B cell (primary cell): Measurements from ENCODE around the gene RPUSD3. TPM values are rescaled to one million over a fixed set of nuclear protein-coding genes. Genes with fewer than 3 reads are reported as not detected.

Experiments used
- ATAC-seq: fragments of 200-7000 bp; cut with Tn5 transposase; one replicate; pipeline ENCODE4 v1.10.0; 2021; ENCODE audit warnings: low read depth, mild to moderate bottlenecking, moderate number of reproducible peaks, moderate library complexity
- CTCF ChIA-PET: fragments of 350-600 bp; sonication (Branson Sonifier 250); formaldehyde crosslinking; loops from one replicate; lab custom pipeline; 2021; ENCODE audit warnings: antibody characterized with exemption, inconsistent platforms; lab: Charles Lee
- POLR2A ChIA-PET: fragments of 350-600 bp; sonication (Branson Sonifier 250); formaldehyde crosslinking; loops from one replicate; lab custom pipeline; 2021; ENCODE audit warnings: antibody characterized with exemption; lab: Charles Lee
- DNase-seq: peaks from one replicate; pipeline ENCODE4 v3.0.0; 2013
- H2AFZ ChIP-seq: 2 replicates; pipeline ENCODE4 v1.6.1; 2012; ENCODE audit warnings: mild to moderate bottlenecking, low read depth, low read length; ENCODE audit not compliant: insufficient read depth, poor library complexity, severe bottlenecking
- H3K27ac ChIP-seq, 2 donors: 1 replicate in 1 of 2; 2 replicates in 1 of 2; pipeline ENCODE4 v1.5.1; 2012 to 2013; ENCODE audit warnings: low read length in 2 of 2, mild to moderate bottlenecking in 2 of 2, moderate library complexity in 1 of 2
- H3K27me3 ChIP-seq, 4 experiments: fragments of 200-600 bp in 1 of 4; sonication (generic) in 1 of 4; replicated peaks in 1 of 4; 1 replicate in 2 of 4; 2 replicates in 2 of 4; pipeline versions ENCODE4 v1.6.1 to v1.7.0; 2013 to 2016; ENCODE audit warnings: low read length in 3 of 4, mild to moderate bottlenecking in 2 of 4, mixed read lengths in 1 of 4, moderate library complexity in 1 of 4; ENCODE audit not compliant: insufficient read depth in 4 of 4, control insufficient read depth in 3 of 4; ENCODE audit errors: control extremely low read depth in 1 of 4
- H3K36me3 ChIP-seq, 2 experiments: replicated peaks in 1 of 2; 1 replicate in 1 of 2; 2 replicates in 1 of 2; pipeline versions ENCODE4 v1.6.1 to v1.7.1; 2013; ENCODE audit warnings: low read length in 1 of 2; ENCODE audit not compliant: insufficient read depth in 2 of 2, control insufficient read depth in 1 of 2; ENCODE audit errors: control extremely low read depth in 1 of 2, extremely low read depth in 1 of 2
- H3K4me1 ChIP-seq, 2 donors: fragments of 200-600 bp in 1 of 2; sonication (generic) in 1 of 2; 1 replicate in 1 of 2; 2 replicates in 1 of 2; pipeline versions ENCODE4 v1.5.1 to v1.6.1; 2013 to 2017; ENCODE audit warnings: low read length in 2 of 2; ENCODE audit not compliant: control insufficient read depth in 2 of 2, insufficient read depth in 2 of 2
- H3K4me2 ChIP-seq: replicated peaks from 2 replicates; pipeline ENCODE3; 2012; ENCODE audit warnings: mild to moderate bottlenecking, low read depth, low read length; ENCODE audit not compliant: poor library complexity, severe bottlenecking
- H3K4me3 ChIP-seq, 5 experiments: fragments of 200-600 bp in 1 of 5; sonication (generic) in 1 of 5; 1 replicate in 3 of 5; 2 replicates in 2 of 5; pipeline versions ENCODE4 v1.5.1 to v1.7.0; 2011 to 2016; ENCODE audit warnings: low read length in 4 of 5, mild to moderate bottlenecking in 4 of 5, low read depth in 2 of 5, control low read depth in 1 of 5, moderate library complexity in 1 of 5; ENCODE audit not compliant: insufficient read depth in 1 of 5; ENCODE audit errors: control extremely low read depth in 1 of 5, extremely low read depth in 1 of 5
- H3K79me2 ChIP-seq: fragments of 200-600 bp; sonication (generic); one replicate; pipeline ENCODE4 v1.6.0; 2016; ENCODE audit warnings: low read length; ENCODE audit not compliant: control insufficient read depth, insufficient read depth
- H3K9ac ChIP-seq: fragments of 200-600 bp; sonication (generic); 2 replicates; pipeline ENCODE4 v1.6.1; 2017; ENCODE audit warnings: mild to moderate bottlenecking, low read length, moderate library complexity
- H3K9me3 ChIP-seq, 3 donors: one replicate each; pipeline versions ENCODE4 v1.6.1 to v1.7.1; 2013; ENCODE audit warnings: low read length in 2 of 3; ENCODE audit not compliant: control insufficient read depth in 2 of 3, insufficient read depth in 1 of 3; ENCODE audit errors: control extremely low read depth in 1 of 3
- H4K20me1 ChIP-seq: 2 replicates; pipeline ENCODE4 v1.6.0; 2012; ENCODE audit warnings: mild to moderate bottlenecking, low read length; ENCODE audit not compliant: insufficient read depth, control insufficient read depth, poor library complexity, severe bottlenecking
- H3K27ac Mint-ChIP-seq: one replicate; pipeline ENCODE4 v1.8.0; 2021; ENCODE audit warnings: mixed read lengths
- H3K27me3 Mint-ChIP-seq: one replicate; pipeline ENCODE4 v1.8.0; 2021; ENCODE audit warnings: mixed read lengths
- H3K4me1 Mint-ChIP-seq: one replicate; pipeline ENCODE4 v1.8.0; 2021; ENCODE audit warnings: mixed read lengths
- H3K4me3 Mint-ChIP-seq: one replicate; pipeline ENCODE4 v1.8.0; 2021; ENCODE audit warnings: mixed read lengths
- H3K9me3 Mint-ChIP-seq: one replicate; pipeline ENCODE4 v1.8.0; 2022; ENCODE audit warnings: mixed read lengths; ENCODE audit not compliant: insufficient read depth
- EZH2 ChIP-seq: IDR thresholded peaks from 2 replicates; pipeline ENCODE4 v1.6.1; 2012; ENCODE audit warnings: borderline replicate concordance, low read depth, mild to moderate bottlenecking, moderate library complexity, low read length; ENCODE audit not compliant: insufficient read depth, poor library complexity, severe bottlenecking
- WGBS: methylation state at CpG from one replicate; pipeline ENCODE4 v1.1.5; 2013; ENCODE audit warnings: missing lambda C conversion rate; ENCODE audit not compliant: insufficient coverage; 5-methylcytosine and 5-hydroxymethylcytosine counted together
- intact Hi-C: fragments of 100-400 bp; cut with micrococcal nuclease; formaldehyde crosslinking; loops from one replicate; pipeline ENCODE4 v1.10.0; 2022
- polyA plus RNA-seq: library from polyadenylated mRNA; depleted of rRNA; stranded (reverse); fragments of >200 nt; gene quantifications from 2 replicates; pipeline ENCODE4 v1.2.3, GENCODE V29; 2012
- total RNA-seq, 2 donors: library from RNA; stranded (reverse); fragments of 120-200 nt in 1 of 2; gene quantifications; 1 replicate in 1 of 2; 2 replicates in 1 of 2; pipeline versions ENCODE4 v1.2.3 to v1.2.4, GENCODE V29; 2013 to 2022
- TF ChIP-seq, protein P1 (sequence below): fragments of 200-600 bp; IDR thresholded peaks from one replicate; pipeline ENCODE4 v1.8.0; 2022; ENCODE audit warnings: antibody characterized with exemption, mild to moderate bottlenecking

RPUSD3 gene
- total and polyA plus RNA-seq, 2 donors (not counting 1 experiment from before 2014, with no cell fraction given): 57.0 to 60.7 TPM

DNA sequence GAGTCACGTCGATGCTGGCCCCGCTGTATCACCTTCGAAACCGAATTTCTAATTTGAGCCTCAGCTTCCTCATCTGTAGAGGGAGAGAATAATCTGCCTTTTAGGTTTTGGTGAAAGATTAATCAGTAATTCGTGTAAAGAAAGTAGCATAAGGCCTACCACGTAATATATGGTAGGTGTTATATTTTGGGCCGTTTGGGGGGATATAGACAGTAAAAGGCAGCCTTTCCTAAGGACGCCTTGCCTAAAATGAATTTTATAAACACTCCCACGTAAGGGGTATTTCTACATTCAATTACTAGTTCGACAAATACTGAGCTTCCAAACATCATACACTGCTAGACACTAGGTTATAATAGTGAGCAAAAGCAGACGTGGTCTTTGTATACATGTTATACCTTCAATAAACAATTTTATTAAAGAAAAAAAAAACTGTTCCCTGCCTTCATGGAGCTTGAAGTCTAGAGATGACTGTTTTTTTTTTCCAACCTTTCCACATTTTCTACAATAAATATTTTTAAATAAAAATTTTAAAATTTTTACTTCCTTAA lies 47.3 kb upstream of the RPUSD3 start:
- ATAC-seq (no peak), DNase-seq (no peak)
- Mint-ChIP-seq H3K27me3 (no peaks in the 10 kb centered on the region), H3K27ac (peak overlapping the region; percentile 99), H3K4me1 (peaks cover 41% of the 10 kb centered on the region), H3K9me3 (no peaks in the 10 kb centered on the region), H3K4me3 (peak overlapping the region; percentile 99)
- POLR2A ChIA-PET: interaction anchor here (0.9 to 3.1 kb wide), 9 partner anchors 42 to 494 kb away, joined by 3 to 19 read pairs (median 4); partner anchors contain the start of genes ARPC4, BRPF1, CRELD1 and MTMR14
- H3K27ac ChIP-seq: peak overlapping the region; percentile 100
- peak overlapping the region; percentile 83 for H2AFZ ChIP-seq
- H3K79me2 ChIP-seq: peaks cover 46% of the 10 kb centered on the region
- peak overlapping the region; percentile 75 for H3K4me2 ChIP-seq
- peak overlapping the region; percentile 100 for H3K9ac ChIP-seq
- no peaks in the 10 kb centered on the region for H3K9me3 ChIP-seq
- CTCF ChIA-PET: interaction anchor here (1.6 to 2.9 kb wide), 3 partner anchors 21 to 164 kb away, joined by 4 to 15 read pairs (median 6); partner anchors contain the start of gene CRELD1
- intact Hi-C loops: loop anchor here (1.0 to 5.0 kb wide), 3 partner anchors 55 to 430 kb away; partner anchors contain the start of genes SEC13 and TATDN2
- H3K36me3 ChIP-seq: peaks cover 3 to 16% of the 10 kb centered on the region in 2 experiments
- no peaks in the 10 kb centered on the region for H4K20me1 ChIP-seq
- no peak for TF ChIP-seq EZH2
- TF ChIP-seq, protein P1, sequence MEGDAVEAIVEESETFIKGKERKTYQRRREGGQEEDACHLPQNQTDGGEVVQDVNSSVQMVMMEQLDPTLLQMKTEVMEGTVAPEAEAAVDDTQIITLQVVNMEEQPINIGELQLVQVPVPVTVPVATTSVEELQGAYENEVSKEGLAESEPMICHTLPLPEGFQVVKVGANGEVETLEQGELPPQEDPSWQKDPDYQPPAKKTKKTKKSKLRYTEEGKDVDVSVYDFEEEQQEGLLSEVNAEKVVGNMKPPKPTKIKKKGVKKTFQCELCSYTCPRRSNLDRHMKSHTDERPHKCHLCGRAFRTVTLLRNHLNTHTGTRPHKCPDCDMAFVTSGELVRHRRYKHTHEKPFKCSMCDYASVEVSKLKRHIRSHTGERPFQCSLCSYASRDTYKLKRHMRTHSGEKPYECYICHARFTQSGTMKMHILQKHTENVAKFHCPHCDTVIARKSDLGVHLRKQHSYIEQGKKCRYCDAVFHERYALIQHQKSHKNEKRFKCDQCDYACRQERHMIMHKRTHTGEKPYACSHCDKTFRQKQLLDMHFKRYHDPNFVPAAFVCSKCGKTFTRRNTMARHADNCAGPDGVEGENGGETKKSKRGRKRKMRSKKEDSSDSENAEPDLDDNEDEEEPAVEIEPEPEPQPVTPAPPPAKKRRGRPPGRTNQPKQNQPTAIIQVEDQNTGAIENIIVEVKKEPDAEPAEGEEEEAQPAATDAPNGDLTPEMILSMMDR: no peak
- WGBS: 0% methylated on average over 5 of the region's 12 CpGs
- no peaks in the 10 kb centered on the region for H3K27me3 ChIP-seq
- H3K4me3 ChIP-seq: peak overlapping the region; percentile 81 to 99 (median 98)
- peaks cover 17 to 28% of the 10 kb centered on the region in 2 donors for H3K4me1 ChIP-seq
